Neural crest cell (in vitro differentiated cells): ENCODE data around the gene ZNF184. TPM values are rescaled to one million over a fixed set of nuclear protein-coding genes. Genes with fewer than 3 reads are reported as not detected.

ENCODE experiments used
- DNase-seq: peaks from one replicate; pipeline ENCODE4 v3.0.0; 2021; ENCODE audit warnings: low read depth, mixed read lengths, low spot score
- H3K27ac Mint-ChIP-seq: one replicate; pipeline ENCODE4 v1.8.0; 2021; ENCODE audit warnings: mild to moderate bottlenecking, mixed read lengths; ENCODE audit not compliant: unreplicated experiment
- H3K27me3 Mint-ChIP-seq: 2 replicates; pipeline ENCODE4 v1.8.0; 2021; ENCODE audit warnings: low read depth, mild to moderate bottlenecking, mixed read lengths
- H3K36me3 Mint-ChIP-seq: 2 replicates; pipeline ENCODE4 v1.8.0; 2021; ENCODE audit warnings: low read depth, mild to moderate bottlenecking, mixed read lengths
- H3K4me1 Mint-ChIP-seq: 2 replicates; pipeline ENCODE4 v1.8.0; 2021; ENCODE audit warnings: mixed read lengths
- H3K4me3 Mint-ChIP-seq: one replicate; pipeline ENCODE4 v1.8.0; 2021; ENCODE audit warnings: mild to moderate bottlenecking, mixed read lengths
- H3K9me3 Mint-ChIP-seq: 2 replicates; pipeline ENCODE4 v1.8.0; 2021; ENCODE audit warnings: mixed read lengths
- CTCF ChIP-seq: fragments of 200-600 bp; sonication (generic); conservative IDR thresholded peaks from 2 replicates; pipeline ENCODE4 v1.5.0; 2021; ENCODE audit warnings: antibody characterized with exemption, mild to moderate bottlenecking
- total RNA-seq: library from RNA; stranded (reverse); gene quantifications from 2 replicates; pipeline ENCODE4 v1.2.1, GENCODE V29; 2021

The ZNF184 gene
- total RNA-seq, 1 donor from 2014 or later = 16.7 TPM

GRCh38 chr6:27478141-27478705 lies 5.3 kb upstream of the ZNF184 start:
- Mint-ChIP-seq H3K4me1 (peaks cover under 1% of the 10 kb centered on the region), H3K4me3 (no peak overlapping the region), H3K36me3 (peaks cover under 1% of the 10 kb centered on the region), H3K9me3 (no peaks in the 10 kb centered on the region), H3K27ac (no peak overlapping the region), H3K27me3 (peaks cover 34% of the 10 kb centered on the region)
- no peak for TF ChIP-seq CTCF
- no peak for DNase-seq

- no peaks in the 10 kb centered on the region for H3K9me3 Mint-ChIP-seq
- H3K36me3 Mint-ChIP-seq = peaks cover 4% of the 10 kb centered on the region
- peaks cover 5% of the 10 kb centered on the region for H3K4me1 Mint-ChIP-seq
- peaks cover 37% of the 10 kb centered on the region for H3K27me3 Mint-ChIP-seq
- no peak overlapping the region for H3K27ac Mint-ChIP-seq
- no peak for DNase-seq
- no peak for TF ChIP-seq CTCF
- H3K4me3 Mint-ChIP-seq = peak overlapping the region; percentile 67
Observed at GRCh38 chr6:27477318-27478013, 4.6 kb upstream of the ZNF184 start.

GRCh38 chr6:27476090-27476489 lies 3.2 kb upstream of the ZNF184 start:
- no peak for DNase-seq
- Mint-ChIP-seq H3K9me3 (no peaks in the 10 kb centered on the region), H3K36me3 (peaks cover 7% of the 10 kb centered on the region), H3K27ac (no peak overlapping the region), H3K27me3 (peaks cover 32% of the 10 kb centered on the region), H3K4me3 (peak overlapping the region; percentile 15), H3K4me1 (peaks cover 18% of the 10 kb centered on the region)
- no peak for TF ChIP-seq CTCF

- H3K4me1 Mint-ChIP-seq = peaks cover 30% of the 10 kb centered on the region
- TF ChIP-seq CTCF = no peak
- peaks cover 13% of the 10 kb centered on the region for H3K36me3 Mint-ChIP-seq
- DNase-seq = no peak
- no peak overlapping the region for H3K27ac Mint-ChIP-seq
- peak overlapping the region; percentile 67 for H3K4me3 Mint-ChIP-seq
- no peaks in the 10 kb centered on the region for H3K9me3 Mint-ChIP-seq
- H3K27me3 Mint-ChIP-seq = peaks cover 28% of the 10 kb centered on the region
Observed at GRCh38 chr6:27474672-27475071, 1.8 kb upstream of the ZNF184 start.

- TF ChIP-seq CTCF = no peak
- H3K9me3 Mint-ChIP-seq = no peaks in the 10 kb centered on the region
- H3K36me3 Mint-ChIP-seq = peaks cover 17% of the 10 kb centered on the region
- H3K27me3 Mint-ChIP-seq = peaks cover 28% of the 10 kb centered on the region
- no peak for DNase-seq
- peak overlapping the region; percentile 67 for H3K4me3 Mint-ChIP-seq
- H3K4me1 Mint-ChIP-seq = peaks cover 32% of the 10 kb centered on the region
- H3K27ac Mint-ChIP-seq = no peak overlapping the region
Observed at GRCh38 chr6:27474172-27474465, 1.2 kb upstream of the ZNF184 start.
